Adipose tissue (tissue), 3 donors: ENCODE measurements around the gene LSMEM2. TPM values are rescaled to one million over a fixed set of nuclear protein-coding genes. Genes with fewer than 3 reads are reported as not detected.
A peak's percentile ranks its signal among the peaks of the same experiment; 100 is the strongest.

Experiments used
- H3K27ac ChIP-seq: one replicate; pipeline ENCODE4 v1.5.1; 2013; ENCODE audit warnings: low read depth, low read length
- WGBS, 3 donors: extraction: QIAGEN DNeasy Blood & Tissue Kit; methylation state at CpG; one replicate each; pipeline ENCODE4 v1.1.7; 2013; 5-methylcytosine and 5-hydroxymethylcytosine counted together
- polyA plus RNA-seq, 3 donors: library from polyadenylated mRNA; stranded (reverse); fragments of 200-250 nt; gene quantifications; one replicate each; pipeline ENCODE4 v1.2.3, GENCODE V29; 2013
- donor health status: healthy with polysubstance abuse.
- donor health status: Bipolar disorder and iron deficiency.
- donor health status: healthy.

LSMEM2 gene
- polyA plus RNA-seq, 3 donors = 0.15 TPM; not detected in 1

GRCh38 chr3:50292159-50293078 is 13.5 kb downstream of the LSMEM2 start, which contains the start of gene IFRD2:
TSS of gene IFRD2 (minus strand) at chr3:50292429. CDS start at chr3:50292274, 155 bp downstream.
- peak within 1 kb of the TSS; percentile 10 for H3K27ac ChIP-seq
- WGBS, 3 donors = 0 to 2% (median 1%) methylated on average over 52 to 67 of the region's 67 CpGs

- 47 to 83% (median 82%) methylated on average over 12 of the region's 12 CpGs for WGBS, 3 donors
- H3K27ac ChIP-seq = no peak overlapping the region
These were observed 14.4 kb downstream of the LSMEM2 start for GRCh38 chr3:50293079-50293801.

- WGBS, 3 donors = 86 to 90% (median 87%) methylated on average over 4 of the region's 4 CpGs
- no peak overlapping the region for H3K27ac ChIP-seq
These were observed 15.2 kb downstream of the LSMEM2 start for GRCh38 chr3:50294089-50294488.

- WGBS, 3 donors = 92 to 93% (median 92%) methylated on average over 22 of the region's 22 CpGs
- no peak overlapping the region for H3K27ac ChIP-seq
These were observed 15.9 kb downstream of the LSMEM2 start for GRCh38 chr3:50294492-50295403.

GRCh38 chr3:50295553-50296431 is 16.9 kb downstream of the LSMEM2 start:
- H3K27ac ChIP-seq = no peak overlapping the region
- 77 to 88% (median 83%) methylated on average over 8 of the region's 8 CpGs for WGBS, 3 donors

GRCh38 chr3:50296721-50297383 is 18.0 kb downstream of the LSMEM2 start:
- 91 to 93% (median 92%) methylated on average over 18 of the region's 18 CpGs for WGBS, 3 donors
- H3K27ac ChIP-seq = no peak overlapping the region

GRCh38 chr3:50297384-50297775 is 18.5 kb downstream of the LSMEM2 start:
- WGBS, 3 donors = 72 to 100% (median 89%) methylated on average over 2 of the region's 2 CpGs
- H3K27ac ChIP-seq = no peak overlapping the region

- WGBS, 3 donors = 33 to 56% (median 33%) methylated on average over 9 of the region's 9 CpGs
- H3K27ac ChIP-seq = no peak overlapping the region
These were observed 19.2 kb downstream of the LSMEM2 start for GRCh38 chr3:50297896-50298725.

- H3K27ac ChIP-seq = peak within 1 kb of the TSS; percentile 29
- 0 to 1% (median 0%) methylated on average over 55 to 61 of the region's 61 CpGs for WGBS, 3 donors
These were observed 20.1 kb downstream of the LSMEM2 start, which contains the start of the genes HYAL3 and NAA80 for GRCh38 chr3:50298836-50299637. TSS of gene HYAL3 (minus strand) at chr3:50299405. CDS start at chr3:50295602, 3,803 bp downstream. TSS of gene NAA80 (minus strand) at chr3:50299405. CDS start at chr3:50297463, 1,942 bp downstream.

GRCh38 chr3:50299638-50299928 is 20.7 kb downstream of the LSMEM2 start:
- WGBS, 3 donors = 0 to 2% (median 1%) methylated on average over 12 of the region's 12 CpGs
- H3K27ac ChIP-seq = peak overlapping the region; percentile 29

- WGBS, 3 donors = 39 to 52% (median 40%) methylated on average over 12 of the region's 12 CpGs
- H3K27ac ChIP-seq = peak overlapping the region; percentile 40
These were observed 21.2 kb downstream of the LSMEM2 start for GRCh38 chr3:50299929-50300680.

- H3K27ac ChIP-seq = peak overlapping the region; percentile 40
These were observed 21.9 kb downstream of the LSMEM2 start for GRCh38 chr3:50300681-50301254.

GRCh38 chr3:50302095-50303012 is 23.5 kb downstream of the LSMEM2 start:
- no peak overlapping the region for H3K27ac ChIP-seq

More at GRCh38 chr3:50300681-50301254, 21.9 kb downstream of the LSMEM2 start:
- 85 to 98% (median 88%) methylated on average over 6 of the region's 6 CpGs for WGBS, 3 donors

More at GRCh38 chr3:50302095-50303012, 23.5 kb downstream of the LSMEM2 start:
- WGBS, 3 donors = 82 to 88% (median 85%) methylated on average over 32 of the region's 32 CpGs
